ENCODE data around the gene PLCB3. TPM values are rescaled to one million over a fixed set of nuclear protein-coding genes. Genes with fewer than 3 reads are reported as not detected.
A peak's percentile ranks its signal among the peaks of the same experiment; 100 is the strongest.

The PLCB3 gene
- total and polyA plus RNA-seq, 2 donors (not counting 3 experiments of a cell fraction or from before 2014, with no cell fraction given): 32.3 to 61.1 TPM

DNA sequence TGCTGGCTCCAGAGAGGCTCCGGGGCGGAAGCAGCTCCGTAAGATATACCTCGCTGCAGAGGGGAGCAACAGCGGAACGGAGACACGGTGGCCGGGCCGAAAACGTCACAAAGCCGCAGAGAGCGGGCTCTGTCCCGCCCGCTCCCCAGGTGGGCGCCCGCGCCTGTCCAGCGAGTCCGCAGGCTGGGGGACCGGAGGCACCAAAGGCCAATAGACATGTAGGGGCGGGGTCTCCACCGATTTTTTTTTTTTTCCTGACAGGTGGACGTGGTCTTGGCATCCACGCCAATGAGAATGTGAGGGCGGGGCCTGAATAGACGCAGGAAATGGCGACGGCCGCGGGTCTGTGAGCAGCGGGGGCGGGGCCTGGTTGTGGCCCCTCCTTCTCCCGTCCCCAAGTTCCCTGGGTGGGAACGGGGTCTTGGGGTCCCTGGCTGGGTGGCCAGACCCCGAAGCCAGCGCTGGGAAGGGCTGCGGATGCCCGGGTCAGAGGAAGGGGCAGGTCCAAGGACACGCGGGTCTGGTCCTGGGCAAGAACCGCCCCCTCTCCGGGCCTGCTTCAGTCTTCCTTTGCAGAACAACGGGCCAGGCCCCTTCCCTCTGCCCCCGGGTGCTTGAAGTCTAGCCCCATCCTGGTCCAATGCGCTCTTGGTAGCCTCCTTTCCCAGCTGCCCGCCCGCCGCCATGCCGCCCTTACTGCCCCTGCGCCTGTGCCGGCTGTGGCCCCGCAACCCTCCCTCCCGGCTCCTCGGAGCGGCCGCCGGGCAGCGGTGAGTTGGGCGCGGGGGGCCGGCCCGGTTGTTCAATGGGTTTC lies 21.0 kb upstream of the PLCB3 start, which contains the start of gene DNAJC4:
Gene DNAJC4 (plus strand): TSS at position 378 of the 814 bp plus-strand sequence. CDS start 307 bp downstream, at position 685.
- Histone ChIP-seq H3K79me2 (ENCODE audit: control insufficient read depth, insufficient read depth, low read length) (peaks cover 8% of the 10 kb centered on the region), H3K9me1 (replicated peaks; ENCODE audit: control insufficient read depth, extremely low read depth, insufficient read depth, low read length) (no peaks in the 10 kb centered on the region), H4K20me1 (replicated peaks; ENCODE audit: control insufficient read depth, extremely low read depth, insufficient read depth, low read length) (no peaks in the 10 kb centered on the region), H3K36me3 (ENCODE audit: control insufficient read depth in 2 of 2, extremely low read depth in 1 of 2, insufficient read depth in 2 of 2, low read length in 2 of 2) (no peaks in the 10 kb centered on the region), H3K27me3 (ENCODE audit: control insufficient read depth in 2 of 2, insufficient read depth in 2 of 2, low read length in 2 of 2) (no peaks in the 10 kb centered on the region), H3K4me3 (replicated peaks in 1 of 3; ENCODE audit: insufficient read depth in 1 of 3, low read depth in 1 of 3, low read length in 3 of 3) (peak within 1 kb of the TSS; percentile 60 to 71 (median 69)), H3K9ac (replicated peaks; ENCODE audit: extremely low read depth, insufficient read depth, low read length) (peak within 1 kb of the TSS; percentile 69), H3K4me2 (ENCODE audit: insufficient read depth, low read length) (peak within 1 kb of the TSS; percentile 71), H3K4me1 (ENCODE audit: control insufficient read depth, extremely low read depth, insufficient read depth, low read length) (peaks cover 22% of the 10 kb centered on the region), H3K9me3 (replicated peaks; ENCODE audit: control insufficient read depth, insufficient read depth, low read length) (no peaks in the 10 kb centered on the region), H3K27ac (ENCODE audit: insufficient read depth, low read depth, low read length) (peak within 1 kb of the TSS; percentile 69), H2AFZ (ENCODE audit: low read depth, low read length) (peak within 1 kb of the TSS; percentile 70)
- dilution Hi-C loops (cut with MboI; ENCODE audit: extremely low pct_ligation_motif_present, low sequenced_read_pairs) (no loop called here), intact Hi-C loops (cut with micrococcal nuclease) (loop anchor here (1.0 to 5.0 kb wide), 4 partner anchors 11 to 43 kb away; partner anchors contain the start of genes FKBP2 and STIP1)
- ChIA-PET CTCF (interaction anchor here (0.6 to 2.0 kb wide), 4 partner anchors 17 to 70 kb away, joined by 3 to 9 read pairs (median 4); no protein-coding TSS in a partner anchor), POLR2A (no interaction called here)
- peak; percentile 94 for DNase-seq (ENCODE audit: low read depth, low spot score)
- BruUV-seq (replicated peaks): no TSS peak
- no peak for TF ChIP-seq GATA2 (IDR thresholded peaks at IDR 0.05; ENCODE audit: insufficient read depth, insufficient read length, low read depth, low read length)
- TF ChIP-seq, protein P1, sequence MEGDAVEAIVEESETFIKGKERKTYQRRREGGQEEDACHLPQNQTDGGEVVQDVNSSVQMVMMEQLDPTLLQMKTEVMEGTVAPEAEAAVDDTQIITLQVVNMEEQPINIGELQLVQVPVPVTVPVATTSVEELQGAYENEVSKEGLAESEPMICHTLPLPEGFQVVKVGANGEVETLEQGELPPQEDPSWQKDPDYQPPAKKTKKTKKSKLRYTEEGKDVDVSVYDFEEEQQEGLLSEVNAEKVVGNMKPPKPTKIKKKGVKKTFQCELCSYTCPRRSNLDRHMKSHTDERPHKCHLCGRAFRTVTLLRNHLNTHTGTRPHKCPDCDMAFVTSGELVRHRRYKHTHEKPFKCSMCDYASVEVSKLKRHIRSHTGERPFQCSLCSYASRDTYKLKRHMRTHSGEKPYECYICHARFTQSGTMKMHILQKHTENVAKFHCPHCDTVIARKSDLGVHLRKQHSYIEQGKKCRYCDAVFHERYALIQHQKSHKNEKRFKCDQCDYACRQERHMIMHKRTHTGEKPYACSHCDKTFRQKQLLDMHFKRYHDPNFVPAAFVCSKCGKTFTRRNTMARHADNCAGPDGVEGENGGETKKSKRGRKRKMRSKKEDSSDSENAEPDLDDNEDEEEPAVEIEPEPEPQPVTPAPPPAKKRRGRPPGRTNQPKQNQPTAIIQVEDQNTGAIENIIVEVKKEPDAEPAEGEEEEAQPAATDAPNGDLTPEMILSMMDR (IDR thresholded peaks at IDR 0.05; ENCODE audit: extremely low read depth in 1 of 2, insufficient read depth in 1 of 2, low read depth in 1 of 2, low read length in 2 of 2): no peak
- no peak for TF ChIP-seq MYC (IDR thresholded peaks at IDR 0.05; ENCODE audit: low read depth, low read length)
- no peak for TF ChIP-seq MAX (IDR thresholded peaks at IDR 0.05; ENCODE audit: insufficient read depth, insufficient read length)
- peak; percentile 66 for TF ChIP-seq POLR2AphosphoS5 (IDR thresholded peaks at IDR 0.05; ENCODE audit: insufficient read depth, low read depth, low read length)
- TF ChIP-seq FOS (IDR thresholded peaks at IDR 0.05; ENCODE audit: borderline replicate concordance, insufficient read depth, low read length): no peak
- TF ChIP-seq JUN (IDR thresholded peaks at IDR 0.05; ENCODE audit: borderline replicate concordance, insufficient read depth, insufficient read length, low read depth): no peak
- TF ChIP-seq EZH2 (IDR thresholded peaks at IDR 0.05; ENCODE audit: borderline replicate concordance, low read depth, low read length, severe bottlenecking): no peak
- peak; percentile 83 for TF ChIP-seq POLR2A (IDR thresholded peaks at IDR 0.05; ENCODE audit: low read depth, low read length)
- FAIRE-seq: peak; percentile 94

All from endothelial cell of umbilical vein (primary cell).